SK-N-SH (cell line): Measurements from ENCODE around the gene ABHD2. TPM values are rescaled to one million over a fixed set of nuclear protein-coding genes. Genes with fewer than 3 reads are reported as not detected.
A peak's percentile ranks its signal among the peaks of the same experiment; 100 is the strongest.

Experiments
- CTCF ChIA-PET: fragments of 300-600, 350-600 bp; formaldehyde crosslinking; extraction: SDS; loops from one replicate; lab custom pipeline; 2021; lab: Yijun Ruan, JAX
- POLR2A ChIA-PET: fragments of 350-600 bp; sonication (Branson Sonifier 250); formaldehyde crosslinking; extraction: SDS; loops from one replicate; lab custom pipeline; 2020; ENCODE audit warnings: antibody characterized with exemption, inconsistent platforms; lab: Yijun Ruan, JAX
- DNase-seq: peaks from one replicate; pipeline ENCODE4 v3.0.0; 2012
- H2AFZ ChIP-seq: fragments of 200-600 bp; sonication (generic); 2 replicates; pipeline ENCODE4 v1.8.1; 2016; ENCODE audit warnings: antibody characterized with exemption, mild to moderate bottlenecking, low read depth
- H3F3A ChIP-seq: fragments of 200-600 bp; sonication (generic); replicated peaks from 2 replicates; pipeline ENCODE3; 2016; ENCODE audit warnings: antibody characterized with exemption, mild to moderate bottlenecking; ENCODE audit not compliant: insufficient read depth
- H3K27ac ChIP-seq, 2 experiments: fragments of 200-500 bp in 1 of 2; fragments of 200-600 bp in 1 of 2; sonication (Bioruptor generic) in 1 of 2; sonication (generic), shearing (Covaris generic) in 1 of 2; 2 replicates each; pipeline versions ENCODE4 v1.5.1 to v1.6.1; 2014 to 2016; ENCODE audit warnings: low read depth in 2 of 2, inconsistent platforms in 1 of 2, low read length in 1 of 2, mild to moderate bottlenecking in 1 of 2, mixed read lengths in 1 of 2
- H3K27me3 ChIP-seq: fragments of 200-600 bp; sonication (generic), shearing (Covaris generic); 2 replicates; pipeline ENCODE4 v1.6.1; 2016; ENCODE audit warnings: mixed run types; ENCODE audit not compliant: insufficient read depth
- H3K36me3 ChIP-seq, 2 experiments: fragments of 200-500 bp in 1 of 2; fragments of 200-600 bp in 1 of 2; sonication (Bioruptor generic) in 1 of 2; sonication (generic) in 1 of 2; replicated peaks in 1 of 2; 2 replicates each; pipeline versions ENCODE3 to v1.5.1; 2014 to 2016; ENCODE audit warnings: low read length in 1 of 2, mild to moderate bottlenecking in 1 of 2; ENCODE audit not compliant: insufficient read depth in 2 of 2, control insufficient read depth in 1 of 2
- H3K4me1 ChIP-seq, 2 experiments: fragments of 200-500 bp in 1 of 2; fragments of 200-600 bp in 1 of 2; sonication (Bioruptor generic) in 1 of 2; sonication (generic), shearing (Covaris generic) in 1 of 2; 2 replicates each; pipeline versions ENCODE4 v1.5.1 to v1.6.1; 2014 to 2016; ENCODE audit warnings: low read depth in 1 of 2, low read length in 1 of 2, mixed run types in 1 of 2; ENCODE audit not compliant: insufficient read depth in 2 of 2, control insufficient read depth in 1 of 2
- H3K4me2 ChIP-seq: fragments of 200-600 bp; sonication (generic), shearing (Covaris generic); 2 replicates; pipeline ENCODE4 v1.6.1; 2017; ENCODE audit warnings: mixed run types
- H3K4me3 ChIP-seq, 2 experiments: fragments of 200-500 bp in 1 of 2; fragments of 200-600 bp in 1 of 2; sonication (Bioruptor generic) in 1 of 2; sonication (generic), shearing (Covaris generic) in 1 of 2; 2 replicates each; pipeline versions ENCODE4 v1.5.1 to v1.8.1; 2014 to 2016; ENCODE audit warnings: low read depth in 2 of 2, inconsistent platforms in 1 of 2, low read length in 1 of 2, mild to moderate bottlenecking in 1 of 2, mixed read lengths in 1 of 2, moderate library complexity in 1 of 2
- H3K79me2 ChIP-seq: fragments of 200-600 bp; sonication (generic); 2 replicates; pipeline ENCODE4 v1.8.1; 2017; ENCODE audit warnings: mild to moderate bottlenecking; ENCODE audit not compliant: insufficient read depth
- H3K9ac ChIP-seq: fragments of 200-600 bp; sonication (generic); 2 replicates; pipeline ENCODE4 v1.6.1; 2017; ENCODE audit warnings: mixed run types
- H3K9me2 ChIP-seq: fragments of 200-600 bp; sonication (generic); 2 replicates; pipeline ENCODE4 v1.6.1; 2017; ENCODE audit warnings: mixed run types
- H3K9me3 ChIP-seq: fragments of 200-600 bp; sonication (generic); 2 replicates; pipeline ENCODE4 v1.6.1; 2017; ENCODE audit warnings: mixed run types, mild to moderate bottlenecking, moderate library complexity
- H4K20me1 ChIP-seq: fragments of 200-600 bp; sonication (generic); 2 replicates; pipeline ENCODE4 v1.6.1; 2017; ENCODE audit warnings: mild to moderate bottlenecking, mixed run types; ENCODE audit not compliant: insufficient read depth
- CHD2 ChIP-seq: fragments of 150-350 bp; IDR thresholded peaks from 2 replicates; pipeline ENCODE4 v1.6.1; 2018; ENCODE audit warnings: low read length; ENCODE audit not compliant: partially characterized antibody
- CTCF ChIP-seq: fragments of 200-600 bp; sonication (generic); IDR thresholded peaks from 2 replicates; pipeline ENCODE4 v1.6.1; 2017; ENCODE audit warnings: antibody characterized with exemption, mild to moderate bottlenecking, moderate library complexity
- ELF1 ChIP-seq: IDR thresholded peaks from 2 replicates; pipeline ENCODE4 v1.4.0; 2012
- EP300 ChIP-seq, 2 experiments: IDR thresholded peaks; 2 replicates each; pipeline versions ENCODE4 v1.4.0 to v1.6.1; 2012; ENCODE audit warnings: borderline replicate concordance in 1 of 2, low read depth in 1 of 2, low read length in 1 of 2
- EZH2phosphoT487 ChIP-seq: fragments of 200-600 bp; sonication (generic); IDR thresholded peaks from 2 replicates; pipeline ENCODE4 v1.6.1; 2017; ENCODE audit warnings: low read depth, mixed run types, mild to moderate bottlenecking, antibody characterized with exemption, moderate library complexity, borderline replicate concordance
- FOSL2 ChIP-seq: IDR thresholded peaks from 2 replicates; pipeline ENCODE4 v1.4.0; 2012; ENCODE audit warnings: low read depth, mild to moderate bottlenecking, moderate library complexity, borderline replicate concordance
- FOXJ3 ChIP-seq: sonication (generic); formaldehyde crosslinking; IDR thresholded peaks from 2 replicates; pipeline ENCODE4 v1.5.1; 2020; ENCODE audit warnings: mild to moderate bottlenecking, missing genetic modification reagents
- FOXM1 ChIP-seq: IDR thresholded peaks from 2 replicates; pipeline ENCODE4 v1.4.0; 2012; ENCODE audit warnings: low read depth, mild to moderate bottlenecking
- GATA2 ChIP-seq: sonication (generic); formaldehyde crosslinking; IDR thresholded peaks from 2 replicates; pipeline ENCODE4 v1.5.0; 2020; ENCODE audit warnings: mild to moderate bottlenecking, missing genetic modification reagents
- JUND ChIP-seq: IDR thresholded peaks from 2 replicates; pipeline ENCODE4 v1.4.0; 2012
- MAX ChIP-seq: IDR thresholded peaks from 2 replicates; pipeline ENCODE4 v1.4.0; 2012; ENCODE audit warnings: low read depth
- MEF2A ChIP-seq: IDR thresholded peaks from 2 replicates; pipeline ENCODE4 v1.4.0; 2012; ENCODE audit warnings: low read depth, borderline replicate concordance
- MXI1 ChIP-seq: IDR thresholded peaks from 2 replicates; pipeline ENCODE4 v1.6.1; 2012; ENCODE audit warnings: mild to moderate bottlenecking, low read depth, low read length, improper control_type of control experiment
- NFIC ChIP-seq: IDR thresholded peaks from 2 replicates; pipeline ENCODE4 v1.4.0; 2012; ENCODE audit warnings: borderline replicate concordance
- RAD21 ChIP-seq: IDR thresholded peaks from 2 replicates; pipeline ENCODE4 v1.6.1; 2012; ENCODE audit warnings: mild to moderate bottlenecking, low read length
- RCOR1 ChIP-seq: fragments of 150-350 bp; IDR thresholded peaks from 2 replicates; pipeline ENCODE4 v1.6.1; 2017; ENCODE audit warnings: antibody characterized with exemption, low read length
- REST ChIP-seq: IDR thresholded peaks from 2 replicates; pipeline ENCODE4 v1.6.1; 2012; ENCODE audit warnings: mild to moderate bottlenecking, low read depth, low read length, moderate library complexity
- RFX5 ChIP-seq: IDR thresholded peaks from 2 replicates; pipeline ENCODE4 v1.6.1; 2012; ENCODE audit warnings: mild to moderate bottlenecking, improper control_type of control experiment, low read length
- RXRA ChIP-seq: IDR thresholded peaks from 2 replicates; pipeline ENCODE4 v1.4.0; 2012; ENCODE audit warnings: low read depth, mild to moderate bottlenecking, borderline replicate concordance
- SIN3A ChIP-seq: IDR thresholded peaks from 2 replicates; pipeline ENCODE4 v1.6.1; 2012; ENCODE audit warnings: low read depth, mild to moderate bottlenecking, low read length, moderate library complexity, borderline replicate concordance
- TAF1 ChIP-seq: IDR thresholded peaks from 2 replicates; pipeline ENCODE4 v1.6.1; 2012; ENCODE audit warnings: low read depth, mild to moderate bottlenecking, low read length, moderate library complexity, borderline replicate concordance
- TCF12 ChIP-seq: IDR thresholded peaks from 2 replicates; pipeline ENCODE4 v1.4.0; 2012
- USF2 ChIP-seq: fragments of 150-350 bp; IDR thresholded peaks from 2 replicates; pipeline ENCODE4 v1.6.1; 2017; ENCODE audit warnings: antibody characterized with exemption, low read length, low read depth, borderline replicate concordance
- YY1 ChIP-seq: IDR thresholded peaks from 2 replicates; pipeline ENCODE4 v1.4.0; 2012; ENCODE audit warnings: low read depth, mild to moderate bottlenecking
- ZBTB33 ChIP-seq: IDR thresholded peaks from 2 replicates; pipeline ENCODE4 v1.4.0; 2012; ENCODE audit warnings: low read depth, borderline replicate concordance
- WGBS: methylation state at CpG from one replicate; pipeline ENCODE4 v1.1.6; 2017; ENCODE audit warnings: low lambda C conversion rate; 5-methylcytosine and 5-hydroxymethylcytosine counted together
- polyA plus RNA-seq, 3 experiments: library from polyadenylated mRNA; depleted of rRNA; stranded (reverse); fragments of >200 nt; gene quantifications; 2 replicates each; pipeline ENCODE4 v1.2.3, GENCODE V29; 2012

The ABHD2 gene
- polyA plus RNA-seq, 1 of the 3 experiments (the other 2 are of a cell fraction): 19.2 TPM

GRCh38 chr15:89085289-89085926, 2.8 kb upstream of the ABHD2 start:
- peak overlapping the region; percentile 33 for H2AFZ ChIP-seq
- H3K4me2 ChIP-seq: no peak overlapping the region
- H3K36me3 ChIP-seq: no peaks in the 10 kb centered on the region
- H3K9me2 ChIP-seq: no peaks in the 10 kb centered on the region
- ChIA-PET POLR2A (no interaction called here), CTCF (interaction anchor here (0.7 to 3.4 kb wide), 7 partner anchors 28 to 358 kb away, joined by 3 to 14 read pairs (median 4); no protein-coding TSS in a partner anchor)
- H3K4me1 ChIP-seq: peaks cover 16 to 50% of the 10 kb centered on the region in 2 experiments
- DNase-seq: peak; percentile 46
- peaks cover 19% of the 10 kb centered on the region for H3K79me2 ChIP-seq
- 51% methylated on average over 4 of the region's 4 CpGs for WGBS
- no peak overlapping the region for H3K9ac ChIP-seq
- no peak overlapping the region for H3K4me3 ChIP-seq
- H3F3A ChIP-seq: peaks cover 18% of the 10 kb centered on the region
- H3K27ac ChIP-seq: peak overlapping the region; percentile 44 to 98; a peak in 3 of 4 replicates
- H3K27me3 ChIP-seq: no peaks in the 10 kb centered on the region
- no peaks in the 10 kb centered on the region for H3K9me3 ChIP-seq
- no peaks in the 10 kb centered on the region for H4K20me1 ChIP-seq
- TF ChIP-seq MAX (no peak), FOXJ3 (CRISPR knock-in tag) (no peak), ZBTB33 (no peak), RCOR1 (peak; percentile 80; the same call in 1 of the 2 replicates), CTCF (no peak), ELF1 (no peak), RAD21 (no peak; the same call in 1 of the 2 replicates), CHD2 (peak; percentile 75), SIN3A (no peak), RXRA (no peak), GATA2 (CRISPR knock-in tag) (no peak), FOXM1 (no peak), REST (no peak), RFX5 (no peak), EZH2phosphoT487 (no peak), MEF2A (no peak), YY1 (no peak), TAF1 (no peak), JUND (no peak), MXI1 (no peak), TCF12 (peak; percentile 64), USF2 (no peak), FOSL2 (no peak), NFIC (no peak), EP300 (IDR thresholded peaks at IDR 0.05; ENCODE audit: borderline replicate concordance in 1 of 2, low read depth in 1 of 2, low read length in 1 of 2) (peak in 1 of 2 experiments; percentile 92; a peak in 2 of 4 replicates)
